ENCODE measurements around the gene KLHL29.

Gene KLHL29

DNA sequence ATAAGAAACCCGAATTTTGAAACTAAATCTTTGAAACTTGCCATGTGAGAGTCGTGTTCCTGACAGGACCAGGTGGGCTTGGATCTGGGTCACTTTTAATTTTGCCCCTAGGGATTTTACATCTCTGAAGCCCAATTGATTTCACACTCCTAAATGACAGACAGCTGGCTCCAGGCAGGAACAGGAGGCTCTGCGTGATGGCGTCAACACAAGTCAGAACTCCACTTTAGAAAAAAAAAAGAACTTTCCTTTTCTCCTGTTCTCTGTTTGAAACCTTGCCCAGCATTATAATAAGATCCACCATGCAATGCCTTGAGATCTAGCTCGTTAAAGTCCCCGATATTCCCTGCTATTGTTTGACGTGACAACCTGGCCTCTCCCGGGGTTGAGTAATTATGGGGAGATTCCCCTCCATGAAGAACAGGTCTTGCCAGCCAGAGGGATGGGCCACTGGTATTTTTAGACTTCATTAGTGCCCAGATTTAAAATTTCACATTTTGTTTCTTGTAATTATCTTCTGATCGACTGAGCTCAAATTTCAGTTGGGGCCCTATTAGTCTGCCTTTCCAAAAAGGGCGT, 260.3 kb downstream of the KLHL29 start:
- no peaks in the 10 kb centered on the region for H3K9me3 ChIP-seq (ENCODE audit: control insufficient read depth, insufficient read depth, low read length)
- H4K20me1 ChIP-seq (ENCODE audit: control insufficient read depth, insufficient read depth, low read depth, low read length) = no peaks in the 10 kb centered on the region
- TF ChIP-seq, protein P1, sequence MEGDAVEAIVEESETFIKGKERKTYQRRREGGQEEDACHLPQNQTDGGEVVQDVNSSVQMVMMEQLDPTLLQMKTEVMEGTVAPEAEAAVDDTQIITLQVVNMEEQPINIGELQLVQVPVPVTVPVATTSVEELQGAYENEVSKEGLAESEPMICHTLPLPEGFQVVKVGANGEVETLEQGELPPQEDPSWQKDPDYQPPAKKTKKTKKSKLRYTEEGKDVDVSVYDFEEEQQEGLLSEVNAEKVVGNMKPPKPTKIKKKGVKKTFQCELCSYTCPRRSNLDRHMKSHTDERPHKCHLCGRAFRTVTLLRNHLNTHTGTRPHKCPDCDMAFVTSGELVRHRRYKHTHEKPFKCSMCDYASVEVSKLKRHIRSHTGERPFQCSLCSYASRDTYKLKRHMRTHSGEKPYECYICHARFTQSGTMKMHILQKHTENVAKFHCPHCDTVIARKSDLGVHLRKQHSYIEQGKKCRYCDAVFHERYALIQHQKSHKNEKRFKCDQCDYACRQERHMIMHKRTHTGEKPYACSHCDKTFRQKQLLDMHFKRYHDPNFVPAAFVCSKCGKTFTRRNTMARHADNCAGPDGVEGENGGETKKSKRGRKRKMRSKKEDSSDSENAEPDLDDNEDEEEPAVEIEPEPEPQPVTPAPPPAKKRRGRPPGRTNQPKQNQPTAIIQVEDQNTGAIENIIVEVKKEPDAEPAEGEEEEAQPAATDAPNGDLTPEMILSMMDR (IDR thresholded peaks at IDR 0.05; ENCODE audit: low read depth, low read length, poor library complexity, severe bottlenecking) = no peak
- no peak for TF ChIP-seq EZH2phosphoT487 (IDR thresholded peaks at IDR 0.05; ENCODE audit: borderline replicate concordance, low read length)
- no peaks in the 10 kb centered on the region for H3K4me1 ChIP-seq (ENCODE audit: control insufficient read depth, low read length)
- H3K27ac ChIP-seq (ENCODE audit: low read depth, low read length) = no peak overlapping the region
- no peaks in the 10 kb centered on the region for H3K27me3 ChIP-seq (ENCODE audit: control insufficient read depth, low read length)
- H3K36me3 ChIP-seq (ENCODE audit: control insufficient read depth, low read length) = no peaks in the 10 kb centered on the region
- no peaks in the 10 kb centered on the region for H3K79me2 ChIP-seq (ENCODE audit: control insufficient read depth, low read length)
- H3F3A ChIP-seq (ENCODE audit: control insufficient read depth, insufficient read depth) = no peaks in the 10 kb centered on the region
- H3K4me3 ChIP-seq (ENCODE audit: low read length) = no peak overlapping the region
- H3K9me2 ChIP-seq (replicated peaks; ENCODE audit: control insufficient read depth, low read length) = no peaks in the 10 kb centered on the region
- no peak overlapping the region for H3K4me2 ChIP-seq (ENCODE audit: low read length)

DNA sequence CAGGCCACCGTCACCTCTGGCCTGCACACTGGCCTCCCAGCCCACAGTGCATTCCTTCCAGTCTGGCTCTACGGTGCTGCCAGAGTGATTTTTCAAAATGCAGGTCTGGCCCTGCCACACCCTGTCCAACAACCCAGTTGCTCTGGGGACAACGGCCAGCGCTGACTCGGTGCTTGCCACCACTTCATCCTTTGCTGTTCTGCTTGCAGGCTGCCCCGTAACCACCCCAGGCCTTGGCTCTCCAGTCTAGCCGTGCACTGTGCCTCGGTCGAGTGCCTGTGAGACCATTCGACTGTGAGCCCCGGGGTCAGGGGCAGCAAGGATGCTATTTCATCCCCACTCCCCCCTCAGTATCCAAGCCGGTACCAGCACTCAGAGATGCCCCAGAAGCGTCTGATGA, 262.6 kb downstream of the KLHL29 start:
- no peak for TF ChIP-seq EZH2phosphoT487 (IDR thresholded peaks at IDR 0.05; ENCODE audit: borderline replicate concordance, low read length)
- TF ChIP-seq, protein P1 (IDR thresholded peaks at IDR 0.05; ENCODE audit: low read depth, low read length, poor library complexity, severe bottlenecking) = no peak

DNA sequence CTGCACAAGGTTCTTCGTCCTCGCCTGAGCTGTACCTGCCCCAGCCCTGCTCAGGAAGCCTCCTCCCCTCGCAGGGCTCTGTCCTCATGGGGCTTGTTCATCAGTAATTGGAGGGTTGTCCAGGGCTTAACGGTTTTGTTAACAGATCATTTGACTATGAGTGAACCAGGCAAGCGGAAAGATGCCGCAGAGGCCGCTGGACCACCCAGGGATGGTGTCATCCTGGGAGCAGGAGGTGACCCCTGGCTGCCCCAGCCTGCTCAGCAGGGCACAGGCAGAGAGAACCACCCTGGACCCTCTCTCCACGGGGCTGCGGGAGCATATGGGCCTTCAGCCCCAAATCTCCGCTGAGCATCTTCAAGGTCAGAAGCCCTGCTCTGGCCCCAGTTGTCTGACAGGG, 264.3 kb downstream of the KLHL29 start:
- Histone ChIP-seq H3K36me3 (ENCODE audit: control insufficient read depth, low read length) (no peaks in the 10 kb centered on the region), H3K4me1 (ENCODE audit: control insufficient read depth, low read length) (no peaks in the 10 kb centered on the region), H3K9me3 (ENCODE audit: control insufficient read depth, insufficient read depth, low read length) (no peaks in the 10 kb centered on the region), H3F3A (ENCODE audit: control insufficient read depth, insufficient read depth) (no peaks in the 10 kb centered on the region), H3K79me2 (ENCODE audit: control insufficient read depth, low read length) (no peaks in the 10 kb centered on the region), H3K27ac (ENCODE audit: low read depth, low read length) (no peak overlapping the region), H4K20me1 (ENCODE audit: control insufficient read depth, insufficient read depth, low read depth, low read length) (no peaks in the 10 kb centered on the region), H3K4me2 (ENCODE audit: low read length) (no peak overlapping the region), H3K4me3 (ENCODE audit: low read length) (no peak overlapping the region), H3K9me2 (replicated peaks; ENCODE audit: control insufficient read depth, low read length) (no peaks in the 10 kb centered on the region), H3K27me3 (ENCODE audit: control insufficient read depth, low read length) (no peaks in the 10 kb centered on the region)
- TF ChIP-seq, protein P1 (IDR thresholded peaks at IDR 0.05; ENCODE audit: low read depth, low read length, poor library complexity, severe bottlenecking) = no peak
- TF ChIP-seq EZH2phosphoT487 (IDR thresholded peaks at IDR 0.05; ENCODE audit: borderline replicate concordance, low read length) = no peak

More for the DNA sequence above, 262.6 kb downstream of the KLHL29 start:
- H3K36me3 ChIP-seq (ENCODE audit: control insufficient read depth, low read length) = no peaks in the 10 kb centered on the region
- no peaks in the 10 kb centered on the region for H3F3A ChIP-seq (ENCODE audit: control insufficient read depth, insufficient read depth)
- H3K27me3 ChIP-seq (ENCODE audit: control insufficient read depth, low read length) = no peaks in the 10 kb centered on the region
- no peaks in the 10 kb centered on the region for H3K9me2 ChIP-seq (replicated peaks; ENCODE audit: control insufficient read depth, low read length)
- H3K4me3 ChIP-seq (ENCODE audit: low read length) = no peak overlapping the region
- H3K4me1 ChIP-seq (ENCODE audit: control insufficient read depth, low read length) = no peaks in the 10 kb centered on the region
- H4K20me1 ChIP-seq (ENCODE audit: control insufficient read depth, insufficient read depth, low read depth, low read length) = no peaks in the 10 kb centered on the region
- no peak overlapping the region for H3K4me2 ChIP-seq (ENCODE audit: low read length)
- H3K27ac ChIP-seq (ENCODE audit: low read depth, low read length) = no peak overlapping the region
- H3K79me2 ChIP-seq (ENCODE audit: control insufficient read depth, low read length) = no peaks in the 10 kb centered on the region
- H3K9me3 ChIP-seq (ENCODE audit: control insufficient read depth, insufficient read depth, low read length) = no peaks in the 10 kb centered on the region
